Inferior parietal cortex (tissue), 1 donor: ENCODE results near the gene FGF12.
"Not testable (repeated sequence)": the region's sequence is repeated elsewhere in the genome, so short reads cannot be mapped to it uniquely, and the experiment has no call there.

Source experiments
- DNase-seq: peaks from one replicate; pipeline ENCODE4 v3.0.0-alpha.2; 2016; ENCODE audit errors: extremely low spot score

FGF12 gene

DNA sequence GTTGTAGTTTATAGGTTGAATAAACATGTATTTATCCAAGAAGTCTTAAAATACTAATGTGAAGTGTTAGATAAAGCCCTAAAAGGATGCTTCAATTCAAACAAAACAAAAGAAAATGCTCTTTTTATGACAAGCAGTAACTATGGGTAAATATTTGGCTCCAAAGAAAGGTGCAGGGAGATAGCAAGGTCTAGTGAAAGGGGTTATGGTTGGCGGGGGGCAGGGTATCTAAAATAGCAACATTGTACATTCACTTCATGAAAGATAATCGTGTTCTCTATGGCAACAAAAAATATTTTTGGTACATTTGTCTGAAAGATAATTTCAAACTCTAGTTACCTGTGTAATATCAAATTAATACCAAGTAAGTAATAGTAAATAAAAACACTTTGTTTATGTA is 149.5 kb downstream of the FGF12 start:
- no peak for DNase-seq

DNA sequence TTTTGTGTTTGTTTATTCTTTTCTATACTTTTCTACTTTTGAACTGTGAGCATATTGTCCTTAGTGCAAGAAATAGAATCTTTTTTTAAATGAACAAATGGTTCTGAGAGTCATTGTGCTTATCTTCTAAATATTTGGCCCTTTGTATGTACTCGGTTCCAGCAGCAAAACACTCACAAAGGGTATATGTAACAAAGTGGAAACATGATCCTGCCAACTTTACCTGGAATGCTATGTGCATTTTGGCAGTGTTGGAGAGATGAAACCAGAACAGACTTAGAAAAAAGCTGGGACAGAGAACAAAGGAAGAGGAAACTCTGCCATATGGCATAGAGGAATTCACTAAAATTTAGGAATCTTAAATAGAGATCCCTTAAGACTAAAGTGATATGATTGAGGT is 150.1 kb downstream of the FGF12 start:
- no peak for DNase-seq

DNA sequence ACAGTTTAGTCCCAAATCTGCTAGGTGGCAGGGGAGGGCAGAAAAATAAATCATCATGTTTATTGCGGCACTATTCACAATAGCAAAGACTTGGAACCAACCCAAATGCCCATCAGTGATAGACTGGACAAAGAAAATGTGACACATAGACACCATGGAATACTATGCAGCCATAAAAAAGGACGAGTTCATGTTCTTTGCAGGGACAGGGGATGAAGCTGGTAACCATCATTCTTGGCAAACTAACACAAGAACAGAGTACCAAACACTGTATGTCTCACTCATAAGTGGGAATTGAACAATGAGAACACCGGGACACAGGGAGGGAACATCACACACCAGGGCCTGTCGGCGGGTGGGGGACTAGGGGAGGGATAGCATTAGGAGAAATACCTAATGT is 150.6 kb downstream of the FGF12 start:
- not testable (repeated sequence) for DNase-seq

- DNase-seq: no peak
Measured at GRCh38 chr3:192575879-192576506, 151.3 kb downstream of the FGF12 start.

GRCh38 chr3:192573240-192573639 is 154.1 kb downstream of the FGF12 start:
- DNase-seq: no peak

GRCh38 chr3:192570821-192571791 is 156.2 kb downstream of the FGF12 start:
- peak; percentile 58 for DNase-seq

DNA sequence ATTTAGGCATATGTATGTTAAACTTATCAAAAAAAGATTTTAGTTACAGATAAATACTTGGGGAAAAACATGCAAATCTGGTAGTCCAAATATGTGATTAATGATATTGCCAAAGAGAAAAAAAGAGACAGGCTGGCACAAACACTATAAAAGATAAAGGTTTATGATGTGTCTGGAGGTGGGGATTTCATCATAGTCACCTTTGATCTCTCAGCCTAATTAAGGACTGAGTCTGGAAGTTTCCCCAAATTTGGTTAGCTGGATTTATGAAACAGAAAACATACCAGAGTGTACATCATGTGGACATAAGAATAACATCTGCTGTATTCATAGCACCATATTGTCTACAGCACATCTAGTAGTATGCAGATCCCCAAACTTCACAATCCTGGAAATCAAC is 157.0 kb downstream of the FGF12 start:
- DNase-seq: no peak

- peak; percentile 89 for DNase-seq
Measured at GRCh38 chr3:192566706-192567290, 160.5 kb downstream of the FGF12 start.

DNA sequence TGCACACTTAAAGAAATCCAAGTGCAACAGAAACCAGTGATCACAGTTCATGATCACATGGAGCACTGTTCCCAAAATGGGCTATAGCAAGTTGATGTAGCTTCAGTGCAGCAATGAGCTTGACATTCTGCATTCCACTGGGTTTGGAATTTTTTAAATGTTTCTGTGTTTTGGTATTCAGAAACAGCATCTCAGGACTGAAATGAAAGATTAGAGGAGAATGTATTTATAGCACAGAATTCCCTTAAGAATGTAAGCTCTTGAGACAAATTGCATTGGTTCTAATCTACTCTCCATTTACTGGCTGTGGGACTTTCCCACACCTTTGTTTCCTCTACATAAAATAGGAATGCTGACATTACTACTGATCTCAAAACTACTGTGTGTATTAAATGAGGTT is 162.7 kb downstream of the FGF12 start:
- no peak for DNase-seq

GRCh38 chr3:192563417-192563816 is 163.9 kb downstream of the FGF12 start:
- DNase-seq: no peak

- DNase-seq: no peak
Measured at GRCh38 chr3:192553707-192554106, 173.6 kb downstream of the FGF12 start.

- no peak for DNase-seq
Measured at GRCh38 chr3:192550356-192550755, 177.0 kb downstream of the FGF12 start.

- DNase-seq: no peak
Measured at GRCh38 chr3:192545333-192545732, 182.0 kb downstream of the FGF12 start.

GRCh38 chr3:192543163-192543562 is 184.2 kb downstream of the FGF12 start:
- DNase-seq: no peak

GRCh38 chr3:192516820-192517219 is 210.5 kb downstream of the FGF12 start:
- no peak for DNase-seq

DNA sequence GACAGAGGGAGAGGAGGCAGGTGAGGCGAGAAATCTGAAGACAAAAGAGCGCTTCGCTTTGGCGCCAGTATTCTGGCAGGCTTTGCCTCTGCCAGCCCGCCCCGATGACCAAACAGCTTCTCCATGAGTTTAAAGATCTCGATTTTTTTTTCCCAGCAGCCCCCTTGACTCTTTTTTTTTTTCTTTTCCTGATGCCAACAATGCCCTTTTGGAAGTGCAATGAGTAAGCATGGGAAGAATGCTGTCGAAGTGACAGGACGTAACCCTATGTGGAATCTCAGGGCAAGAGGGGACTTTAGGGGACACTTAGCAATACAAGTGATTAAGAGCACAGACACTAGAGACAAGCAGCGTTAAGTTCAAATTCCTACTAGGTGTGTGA is 211.7 kb downstream of the FGF12 start:
- no peak for DNase-seq

DNA sequence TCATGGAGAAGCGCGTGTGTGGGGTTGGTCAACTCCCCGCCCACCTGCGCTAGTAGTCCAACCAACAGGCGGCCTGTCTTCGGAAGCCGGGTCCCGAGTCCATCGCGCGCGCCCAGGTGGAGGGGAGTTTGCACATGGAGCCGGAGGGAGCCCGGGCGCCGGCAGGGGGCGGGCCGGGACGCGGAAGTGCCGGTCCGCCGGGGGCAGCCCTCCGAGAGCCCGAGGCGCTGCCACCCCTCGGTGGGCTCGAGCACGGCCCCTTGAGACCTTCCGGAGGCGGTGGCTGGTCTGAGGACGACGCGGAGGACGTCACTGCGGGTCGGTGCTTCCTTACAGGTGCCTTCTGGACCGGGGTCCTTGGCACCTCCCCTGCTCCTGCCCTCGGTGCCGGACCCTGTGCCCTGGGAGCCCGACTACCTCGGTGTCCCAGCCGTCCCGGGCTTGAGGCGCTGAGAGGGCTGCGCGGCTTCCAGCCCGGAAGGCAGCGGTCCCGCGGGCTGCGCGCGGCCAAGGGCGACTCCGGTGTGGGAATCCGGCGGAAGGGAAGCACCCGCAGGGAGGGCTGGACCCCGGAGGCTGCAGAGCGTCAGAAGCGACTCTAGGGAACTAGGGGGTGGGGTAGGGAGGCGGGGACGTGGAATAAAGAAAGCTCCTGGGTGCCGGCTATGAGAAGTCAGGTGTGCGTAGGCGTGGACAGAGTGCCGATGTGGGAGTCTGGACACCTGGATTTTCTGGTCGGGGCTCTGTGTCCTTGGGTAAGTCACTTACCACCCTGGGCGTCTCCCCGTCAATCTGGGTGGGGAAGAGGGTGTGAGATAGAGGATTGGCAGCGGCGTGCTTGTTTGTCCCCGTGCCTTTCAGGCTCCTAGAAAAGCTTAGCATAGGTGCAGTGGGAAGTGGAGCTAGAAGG is 212.3 kb downstream of the FGF12 start:
- no peak for DNase-seq

GRCh38 chr3:192514081-192514753 is 213.1 kb downstream of the FGF12 start:
- DNase-seq: no peak

DNA sequence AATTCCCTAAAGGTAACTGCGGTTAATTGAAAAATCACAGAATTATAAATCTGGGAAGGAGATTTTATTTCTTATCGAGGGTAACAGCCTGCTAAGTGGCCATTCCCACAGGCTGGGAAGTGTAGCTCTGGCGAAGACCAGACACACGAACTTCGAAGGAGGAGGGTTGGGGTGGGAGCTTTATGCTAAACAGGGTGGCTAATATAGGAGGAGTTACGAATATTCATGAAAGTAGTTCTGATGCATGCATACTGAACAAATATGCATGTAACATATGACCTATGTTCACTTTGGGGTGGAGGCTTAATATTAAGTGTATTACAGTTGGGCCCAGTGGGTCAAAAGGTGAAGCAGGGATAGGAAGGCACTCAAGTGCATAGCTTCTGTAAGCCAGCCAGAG is 221.6 kb downstream of the FGF12 start:
- DNase-seq: no peak

DNA sequence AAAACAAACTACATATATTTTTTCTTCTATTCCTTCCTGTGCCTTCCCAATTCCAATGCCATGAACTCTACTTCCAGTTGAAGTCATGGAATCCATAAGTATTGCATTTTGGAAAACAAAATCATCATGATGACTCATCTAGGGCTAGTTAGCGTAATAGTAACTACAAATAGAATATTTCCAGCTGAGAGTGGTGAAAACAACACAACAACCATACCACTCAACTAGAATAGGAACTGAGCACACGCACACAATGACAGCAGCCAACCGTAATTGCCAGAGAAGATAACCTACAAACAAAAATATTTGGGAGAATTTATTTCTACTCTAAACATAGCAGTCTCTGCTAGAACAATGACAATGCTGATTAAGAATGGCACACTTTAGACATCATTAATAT is 225.9 kb downstream of the FGF12 start:
- no peak for DNase-seq

GRCh38 chr3:192496905-192497587 is 230.3 kb downstream of the FGF12 start:
- no peak for DNase-seq
